ENCODE results near the gene ZFAND3.

DNA sequence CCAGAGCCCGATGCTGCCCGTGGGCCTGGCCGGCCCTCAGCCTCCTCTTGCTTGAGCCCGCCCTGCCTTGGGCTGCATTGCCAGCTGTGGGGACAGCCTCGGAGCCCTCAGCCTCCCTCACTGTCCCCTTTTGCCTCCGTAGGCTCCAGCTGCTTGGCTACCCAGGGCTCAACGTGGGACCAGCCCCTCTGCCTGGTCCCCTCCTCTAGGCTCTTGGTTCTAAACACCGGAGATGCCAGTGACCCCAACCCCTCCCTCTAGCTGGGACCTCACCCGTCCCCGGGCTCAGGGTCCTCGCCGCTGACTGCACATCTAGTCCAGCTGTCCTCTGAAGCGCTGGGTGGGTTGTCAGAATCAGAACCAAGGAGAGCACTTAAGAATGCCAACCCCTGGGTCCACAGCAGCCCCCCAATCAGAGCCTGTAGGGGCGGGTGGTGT, 345.2 kb downstream of the ZFAND3 start:
- TF ChIP-seq YY1 (IDR thresholded peaks at IDR 0.05; ENCODE audit: insufficient read depth, insufficient read length) = no peak
- no peak for TF ChIP-seq SUZ12 (IDR thresholded peaks at IDR 0.05; ENCODE audit: extremely low read depth, insufficient read depth, insufficient read length)

All from NT2/D1 (cell line).